Immature natural killer cell (primary cell): Measurements from ENCODE around the gene PRKN. TPM values are rescaled to one million over a fixed set of nuclear protein-coding genes. Genes with fewer than 3 reads are reported as not detected.

Source experiments
- DNase-seq, 3 donors: peaks; one replicate each; pipeline ENCODE4 v3.0.0; 2022; ENCODE audit warnings: mixed read lengths in 1 of 3
- H3K27ac Mint-ChIP-seq, 6 donors: one replicate each; pipeline ENCODE4 v1.8.0; 2020; ENCODE audit warnings: mixed read lengths in 6 of 6, mild to moderate bottlenecking in 5 of 6, inconsistent platforms in 4 of 6, moderate library complexity in 3 of 6
- H3K27me3 Mint-ChIP-seq, 3 donors: one replicate each; pipeline ENCODE4 v1.8.0; 2020 to 2021; ENCODE audit warnings: low read depth in 3 of 3, mild to moderate bottlenecking in 3 of 3, mixed read lengths in 3 of 3, moderate library complexity in 3 of 3, inconsistent platforms in 1 of 3
- H3K36me3 Mint-ChIP-seq, 3 donors: one replicate each; pipeline ENCODE4 v1.8.0; 2020; ENCODE audit warnings: mixed read lengths in 3 of 3, inconsistent platforms in 2 of 3, mild to moderate bottlenecking in 2 of 3
- H3K4me1 Mint-ChIP-seq, 2 donors: one replicate each; pipeline ENCODE4 v1.8.0; 2020; ENCODE audit warnings: inconsistent platforms in 2 of 2, mild to moderate bottlenecking in 2 of 2, mixed read lengths in 2 of 2, moderate library complexity in 1 of 2
- H3K4me3 Mint-ChIP-seq, 5 donors: one replicate each; pipeline ENCODE4 v1.8.0; 2020; ENCODE audit warnings: mild to moderate bottlenecking in 5 of 5, mixed read lengths in 5 of 5, inconsistent platforms in 3 of 5, moderate library complexity in 3 of 5
- H3K9me3 Mint-ChIP-seq, 6 donors: one replicate each; pipeline ENCODE4 v1.8.0; 2020; ENCODE audit warnings: mild to moderate bottlenecking in 6 of 6, mixed read lengths in 6 of 6, inconsistent platforms in 4 of 6, moderate library complexity in 3 of 6
- polyA plus RNA-seq, 3 donors: library from polyadenylated mRNA; unstranded; fragments of 300-500 nt; fragmentation: Illumina TruSeq; gene quantifications; one replicate each; pipeline ENCODE4 v1.2.3, GENCODE V29; 2021

PRKN gene
- polyA plus RNA-seq, 3 donors from 2014 or later: 0.37 to 6.4 (median 2.8) TPM

DNA sequence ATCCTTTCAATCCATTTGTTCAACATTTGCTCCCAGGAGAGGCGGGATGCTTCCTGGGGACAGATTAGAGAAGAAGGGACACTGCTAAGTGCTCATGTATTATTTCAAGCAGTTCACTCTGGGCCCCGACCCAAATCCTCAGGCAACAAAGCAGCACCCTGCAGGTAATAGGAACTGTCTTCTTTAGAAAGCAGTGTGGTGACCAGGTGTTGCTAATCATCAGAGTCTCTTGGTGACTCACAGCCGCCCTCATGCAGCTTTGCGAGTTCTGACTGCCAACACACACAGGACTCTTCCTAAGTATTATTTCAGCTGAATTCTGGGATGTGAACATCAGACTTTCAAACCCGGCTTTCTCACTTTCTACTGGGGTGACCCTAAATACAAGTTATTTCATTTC lies 356.4 kb downstream of the PRKN start:
- H3K4me3 Mint-ChIP-seq: no peak overlapping the region
- H3K4me1 Mint-ChIP-seq: no peaks in the 10 kb centered on the region
- DNase-seq: no peak
- no peak overlapping the region for H3K27ac Mint-ChIP-seq
- H3K9me3 Mint-ChIP-seq: peaks cover 0 to 14% (median 4%) of the 10 kb centered on the region in 6 donors
- H3K36me3 Mint-ChIP-seq: no peaks in the 10 kb centered on the region
- peaks cover 0 to 2% (median 0%) of the 10 kb centered on the region in 3 donors for H3K27me3 Mint-ChIP-seq

- H3K4me1 Mint-ChIP-seq: no peaks in the 10 kb centered on the region
- H3K36me3 Mint-ChIP-seq: no peaks in the 10 kb centered on the region
- DNase-seq: no peak
- peaks cover 0 to 17% (median 2%) of the 10 kb centered on the region in 6 donors for H3K9me3 Mint-ChIP-seq
- H3K27ac Mint-ChIP-seq: no peak overlapping the region
- H3K27me3 Mint-ChIP-seq: peaks cover 0 to 2% (median 0%) of the 10 kb centered on the region in 3 donors
- no peak overlapping the region for H3K4me3 Mint-ChIP-seq
Measured at GRCh38 chr6:162369091-162369490, 358.5 kb downstream of the PRKN start.

GRCh38 chr6:162364488-162364887 lies 363.1 kb downstream of the PRKN start:
- Mint-ChIP-seq H3K36me3 (peaks cover 0 to 8% (median 0%) of the 10 kb centered on the region in 3 donors), H3K9me3 (peaks cover 0 to 27% (median 3%) of the 10 kb centered on the region in 6 donors), H3K4me3 (no peak overlapping the region), H3K27ac (no peak overlapping the region), H3K27me3 (peaks cover 0 to 2% (median 1%) of the 10 kb centered on the region in 3 donors), H3K4me1 (no peaks in the 10 kb centered on the region)
- no peak for DNase-seq

- H3K4me3 Mint-ChIP-seq: no peak overlapping the region
- no peaks in the 10 kb centered on the region for H3K4me1 Mint-ChIP-seq
- H3K27ac Mint-ChIP-seq: no peak overlapping the region
- DNase-seq: no peak
- H3K36me3 Mint-ChIP-seq: peaks cover 0 to 8% (median 0%) of the 10 kb centered on the region in 3 donors
- H3K9me3 Mint-ChIP-seq: peaks cover 0 to 24% (median 3%) of the 10 kb centered on the region in 6 donors
- H3K27me3 Mint-ChIP-seq: peaks cover 0 to 2% (median 1%) of the 10 kb centered on the region in 3 donors
Measured at GRCh38 chr6:162363757-162364156, 363.8 kb downstream of the PRKN start.

- peaks cover 3 to 32% (median 6%) of the 10 kb centered on the region in 6 donors for H3K9me3 Mint-ChIP-seq
- H3K4me1 Mint-ChIP-seq: no peaks in the 10 kb centered on the region
- no peak overlapping the region for H3K27ac Mint-ChIP-seq
- DNase-seq: no peak
- peaks cover 0 to 8% (median 0%) of the 10 kb centered on the region in 3 donors for H3K36me3 Mint-ChIP-seq
- no peak overlapping the region for H3K4me3 Mint-ChIP-seq
- H3K27me3 Mint-ChIP-seq: peaks cover 0 to 2% (median 1%) of the 10 kb centered on the region in 3 donors
Measured at GRCh38 chr6:162360901-162361567, 366.5 kb downstream of the PRKN start.

- DNase-seq: no peak
- no peak overlapping the region for H3K27ac Mint-ChIP-seq
- H3K4me1 Mint-ChIP-seq: no peaks in the 10 kb centered on the region
- no peak overlapping the region for H3K4me3 Mint-ChIP-seq
- H3K36me3 Mint-ChIP-seq: peaks cover 0 to 8% (median 0%) of the 10 kb centered on the region in 3 donors
- peaks cover 0 to 1% (median 0%) of the 10 kb centered on the region in 3 donors for H3K27me3 Mint-ChIP-seq
- peaks cover 3 to 21% (median 6%) of the 10 kb centered on the region in 6 donors for H3K9me3 Mint-ChIP-seq
Measured at GRCh38 chr6:162358625-162359024, 368.9 kb downstream of the PRKN start.

DNA sequence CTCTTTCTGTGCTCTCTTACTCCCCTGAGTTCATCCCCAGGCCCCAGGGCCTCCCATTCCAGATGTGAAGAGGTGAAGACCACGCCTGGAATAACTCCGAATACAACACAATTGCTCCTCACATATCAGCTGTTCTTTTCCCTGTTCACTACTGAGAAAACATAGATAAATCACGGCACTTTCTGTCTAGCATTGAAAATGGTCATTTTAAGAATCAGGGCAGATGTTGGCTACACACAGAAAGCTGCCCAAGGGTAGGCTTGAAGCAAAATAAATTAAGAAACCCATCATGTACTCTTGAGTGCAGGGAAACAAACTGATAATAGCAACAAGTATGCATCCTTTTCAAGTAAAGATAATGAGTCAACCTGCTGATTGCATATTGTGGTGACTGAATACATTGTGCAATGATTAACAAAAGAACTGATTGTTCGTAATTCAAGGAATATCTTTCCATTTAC lies 382.5 kb downstream of the PRKN start:
- Mint-ChIP-seq H3K9me3 (peaks cover 7 to 31% (median 15%) of the 10 kb centered on the region in 6 donors), H3K4me1 (no peaks in the 10 kb centered on the region), H3K27me3 (peaks cover 2 to 4% (median 3%) of the 10 kb centered on the region in 3 donors), H3K27ac (no peak overlapping the region), H3K36me3 (peaks cover 0 to 4% (median 0%) of the 10 kb centered on the region in 3 donors), H3K4me3 (no peak overlapping the region)
- no peak for DNase-seq

GRCh38 chr6:162344646-162345010 lies 382.9 kb downstream of the PRKN start:
- peaks cover 2 to 4% (median 3%) of the 10 kb centered on the region in 3 donors for H3K27me3 Mint-ChIP-seq
- DNase-seq: no peak
- peaks cover 7 to 31% (median 13%) of the 10 kb centered on the region in 6 donors for H3K9me3 Mint-ChIP-seq
- H3K36me3 Mint-ChIP-seq: peaks cover 0 to 4% (median 0%) of the 10 kb centered on the region in 3 donors
- no peak overlapping the region for H3K27ac Mint-ChIP-seq
- no peak overlapping the region for H3K4me3 Mint-ChIP-seq
- H3K4me1 Mint-ChIP-seq: no peaks in the 10 kb centered on the region

DNA sequence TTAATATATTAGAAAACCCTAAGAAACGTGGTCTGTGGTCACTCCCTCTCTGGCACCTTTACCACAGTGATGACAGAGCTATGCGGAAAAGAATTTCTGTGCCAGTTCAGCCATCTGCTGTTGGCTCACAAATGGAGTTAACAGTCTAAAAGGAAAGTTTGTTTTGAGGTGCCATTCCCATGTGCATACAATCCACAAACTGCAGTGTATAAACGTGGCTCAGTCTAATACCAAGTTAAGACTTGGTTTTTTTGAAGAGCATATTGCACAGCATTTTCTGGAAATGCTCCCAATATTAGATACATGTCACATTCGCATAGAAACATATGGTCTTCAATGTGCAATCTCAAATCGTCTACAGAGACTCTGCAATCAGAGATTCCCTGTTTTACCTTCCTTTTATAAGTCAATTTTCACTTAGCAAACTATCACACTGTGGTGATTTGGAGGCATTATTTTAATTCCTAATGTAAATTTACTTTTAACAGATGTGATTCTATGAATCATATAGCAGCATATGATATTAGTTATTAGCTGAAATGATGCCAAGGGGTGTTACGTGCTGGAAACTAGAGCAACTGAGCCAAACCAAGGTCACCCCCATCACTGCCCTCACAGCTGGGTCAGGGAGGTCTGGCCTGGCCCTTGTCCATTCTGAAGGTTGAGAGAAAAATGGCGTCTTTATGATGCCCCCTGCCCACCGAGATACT lies 383.5 kb downstream of the PRKN start:
- H3K4me3 Mint-ChIP-seq: no peak overlapping the region
- peak in 1 of 3 donors; percentile 1 for DNase-seq
- no peak overlapping the region for H3K27ac Mint-ChIP-seq
- peaks cover 0 to 4% (median 2%) of the 10 kb centered on the region in 3 donors for H3K27me3 Mint-ChIP-seq
- peaks cover 0 to 4% (median 0%) of the 10 kb centered on the region in 3 donors for H3K36me3 Mint-ChIP-seq
- H3K9me3 Mint-ChIP-seq: peaks cover 7 to 31% (median 13%) of the 10 kb centered on the region in 6 donors
- H3K4me1 Mint-ChIP-seq: no peaks in the 10 kb centered on the region

DNA sequence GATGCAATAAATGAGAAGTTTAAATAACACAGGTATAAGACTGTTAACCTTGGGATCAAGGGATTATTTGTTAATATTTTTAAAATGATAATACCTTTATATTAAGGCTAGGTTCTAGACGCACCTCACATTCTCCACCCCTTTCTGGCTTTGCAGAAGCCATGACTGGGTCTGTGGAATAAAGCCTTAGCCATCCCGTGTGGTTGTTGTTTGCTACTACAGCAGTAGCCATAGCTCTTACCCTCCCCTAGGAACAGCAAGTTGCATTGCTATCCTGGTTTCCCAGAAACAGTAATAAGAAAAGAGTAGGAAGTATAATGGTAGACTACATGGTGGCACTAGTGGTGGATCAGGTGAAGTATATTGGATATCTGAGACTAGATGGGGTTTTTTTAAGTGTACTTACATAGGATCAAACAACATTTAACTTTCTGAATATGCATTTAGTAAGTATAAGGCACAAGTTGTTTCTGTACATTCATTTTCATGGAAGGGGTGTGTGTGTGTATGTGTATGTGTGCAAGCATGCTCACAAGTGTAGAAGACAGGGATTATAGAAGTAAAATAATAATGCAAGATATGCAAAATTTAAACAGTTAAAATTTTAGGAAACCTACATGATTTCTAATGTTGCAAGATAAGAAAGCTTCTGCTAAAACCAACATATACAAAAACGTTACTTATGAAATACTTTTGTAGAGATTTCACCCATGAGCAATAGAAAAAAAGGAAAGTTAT lies 384.2 kb downstream of the PRKN start:
- Mint-ChIP-seq H3K27ac (no peak overlapping the region), H3K9me3 (peaks cover 5 to 29% (median 12%) of the 10 kb centered on the region in 6 donors), H3K4me3 (no peak overlapping the region), H3K36me3 (no peaks in the 10 kb centered on the region), H3K27me3 (peaks cover 0 to 4% (median 2%) of the 10 kb centered on the region in 3 donors), H3K4me1 (no peaks in the 10 kb centered on the region)
- DNase-seq: no peak

- Mint-ChIP-seq H3K4me3 (no peak overlapping the region), H3K9me3 (peaks cover 10 to 37% (median 32%) of the 10 kb centered on the region in 6 donors), H3K27me3 (peaks cover 0 to 4% (median 2%) of the 10 kb centered on the region in 3 donors), H3K4me1 (no peaks in the 10 kb centered on the region), H3K36me3 (no peaks in the 10 kb centered on the region), H3K27ac (no peak overlapping the region)
- DNase-seq: no peak
Measured at GRCh38 chr6:162337412-162337811, 390.2 kb downstream of the PRKN start.

- H3K4me1 Mint-ChIP-seq: no peaks in the 10 kb centered on the region
- H3K9me3 Mint-ChIP-seq: peaks cover 14 to 47% (median 28%) of the 10 kb centered on the region in 6 donors
- peaks cover 0 to 2% (median 0%) of the 10 kb centered on the region in 3 donors for H3K36me3 Mint-ChIP-seq
- peaks cover 0 to 4% (median 2%) of the 10 kb centered on the region in 3 donors for H3K27me3 Mint-ChIP-seq
- no peak for DNase-seq
- H3K27ac Mint-ChIP-seq: no peak overlapping the region
- H3K4me3 Mint-ChIP-seq: no peak overlapping the region
Measured at GRCh38 chr6:162336359-162336758, 391.2 kb downstream of the PRKN start.

DNA sequence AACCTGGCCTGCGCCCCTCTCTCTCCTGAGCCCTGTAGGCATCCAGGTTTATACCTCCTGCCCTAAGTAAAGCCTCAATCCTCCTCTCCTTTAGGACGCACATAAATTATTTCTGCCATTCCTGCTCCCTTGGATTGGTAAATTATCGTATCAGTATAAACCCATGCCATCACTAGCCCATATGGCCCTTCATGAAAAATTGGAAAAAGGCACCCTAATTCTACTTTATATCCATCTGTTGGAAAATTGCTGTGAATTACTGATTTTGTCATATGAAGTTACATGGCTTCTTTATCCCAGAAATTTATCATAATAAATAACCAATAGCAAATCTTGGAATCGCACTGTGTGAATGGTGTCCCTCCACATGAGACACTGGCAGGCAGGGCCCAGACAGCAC lies 395.2 kb downstream of the PRKN start:
- H3K36me3 Mint-ChIP-seq: peaks cover 0 to 4% (median 0%) of the 10 kb centered on the region in 3 donors
- H3K27ac Mint-ChIP-seq: no peak overlapping the region
- H3K9me3 Mint-ChIP-seq: peaks cover 19 to 58% (median 26%) of the 10 kb centered on the region in 6 donors
- H3K4me3 Mint-ChIP-seq: no peak overlapping the region
- peaks cover 0 to 3% (median 2%) of the 10 kb centered on the region in 3 donors for H3K27me3 Mint-ChIP-seq
- DNase-seq: no peak
- no peaks in the 10 kb centered on the region for H3K4me1 Mint-ChIP-seq
